Activated effector memory CD4-positive, alpha-beta T cell treated with Interleukin-2 at 50 U/mL for 16 hours (primary cell): ENCODE measurements around the gene COX17.
"Not testable (repeated sequence)": the region's sequence is repeated elsewhere in the genome, so short reads cannot be mapped to it uniquely, and the experiment has no call there.

Experiments used
- DNase-seq: peaks from one replicate; pipeline ENCODE4 v3.0.0-alpha.2; 2020

The COX17 gene

GRCh38 chr3:119676771-119677640 is at the start of gene COX17:
Gene COX17 (minus strand): TSS chr3:119677406. CDS start chr3:119677310, 96 bp downstream.
- DNase-seq = peak; percentile 92

GRCh38 chr3:119726909-119727308 is 49.7 kb upstream of the COX17 start:
- DNase-seq = no peak

GRCh38 chr3:119723022-119723421 is 45.8 kb upstream of the COX17 start:
- DNase-seq = no peak

- no peak for DNase-seq
These were observed 40.3 kb upstream of the COX17 start for GRCh38 chr3:119717520-119717919.

GRCh38 chr3:119716998-119717397 is 39.8 kb upstream of the COX17 start:
- no peak for DNase-seq

- no peak for DNase-seq
These were observed 37.9 kb upstream of the COX17 start for GRCh38 chr3:119715105-119715504.

- DNase-seq = no peak
These were observed 26.8 kb upstream of the COX17 start for GRCh38 chr3:119703820-119704531.

GRCh38 chr3:119702530-119703527 is 25.6 kb upstream of the COX17 start, which contains the start of gene CFAP91:
Gene CFAP91 (plus strand): TSS chr3:119703022. CDS start chr3:119703099, 77 bp downstream.
- peak; percentile 69 for DNase-seq

- DNase-seq = no peak
These were observed 23.9 kb upstream of the COX17 start for GRCh38 chr3:119700920-119701734.

- DNase-seq = no peak
These were observed 23.2 kb upstream of the COX17 start for GRCh38 chr3:119700269-119700919.

- DNase-seq = no peak
These were observed 20.2 kb upstream of the COX17 start for GRCh38 chr3:119697394-119697793.

GRCh38 chr3:119695480-119695879 is 18.3 kb upstream of the COX17 start:
- no peak for DNase-seq

GRCh38 chr3:119690043-119690656 is 12.9 kb upstream of the COX17 start:
- no peak for DNase-seq

GRCh38 chr3:119683421-119683820 is 6.2 kb upstream of the COX17 start:
- no peak for DNase-seq

- no peak for DNase-seq
These were observed 4.1 kb upstream of the COX17 start for GRCh38 chr3:119681279-119681678.

GRCh38 chr3:119679874-119680273 is 2.7 kb upstream of the COX17 start:
- DNase-seq = no peak

GRCh38 chr3:119678209-119678608 is 1.0 kb upstream of the COX17 start:
- DNase-seq = not testable (repeated sequence)

- no peak for DNase-seq
These were observed 382 bp upstream of the COX17 start for GRCh38 chr3:119677641-119677934.

GRCh38 chr3:119676020-119676419 is 1.2 kb downstream of the COX17 start:
- DNase-seq = no peak

GRCh38 chr3:119675188-119675874 is 1.9 kb downstream of the COX17 start:
- no peak for DNase-seq
